ENCODE data around the gene ZNF408. TPM values are rescaled to one million over a fixed set of nuclear protein-coding genes. Genes with fewer than 3 reads are reported as not detected.

The ZNF408 gene
- total RNA-seq, 1 donor from 2014 or later, result 14.9 TPM

DNA sequence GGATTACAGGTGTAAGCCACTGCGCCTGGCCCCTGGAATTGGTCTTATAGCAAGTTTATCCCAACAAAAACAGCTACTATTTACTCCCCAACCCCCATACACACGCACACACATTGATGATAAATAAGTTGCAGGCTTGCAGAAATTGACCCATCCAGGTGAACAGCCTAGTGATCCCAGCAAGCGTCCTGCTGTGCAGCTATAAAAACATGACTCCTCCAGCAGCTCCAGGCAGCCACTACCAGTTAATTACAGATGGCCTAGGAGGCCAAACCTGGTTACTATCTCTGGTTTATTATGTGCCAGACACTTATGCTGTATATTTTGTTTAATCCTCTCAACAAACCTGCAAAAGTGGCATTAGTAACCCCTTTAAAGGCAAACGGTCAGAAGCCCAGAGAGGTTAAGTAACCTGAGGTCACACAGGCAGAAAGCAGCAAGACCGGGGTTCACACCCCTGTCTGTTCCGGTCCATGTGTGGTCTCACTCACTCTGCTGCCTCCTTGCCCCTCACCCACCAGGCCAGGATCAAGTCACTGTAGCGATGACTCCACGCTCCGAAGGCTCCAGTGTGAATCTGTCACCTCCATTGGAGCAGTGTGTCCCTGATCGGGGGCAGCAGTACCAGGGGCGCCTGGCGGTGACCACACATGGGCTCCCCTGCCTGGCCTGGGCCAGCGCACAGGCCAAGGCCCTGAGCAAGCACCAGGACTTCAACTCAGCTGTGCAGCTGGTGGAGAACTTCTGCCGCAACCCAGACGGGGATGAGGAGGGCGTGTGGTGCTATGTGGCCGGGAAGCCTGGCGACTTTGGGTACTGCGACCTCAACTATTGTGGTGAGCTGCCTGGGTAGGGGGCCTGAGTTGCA lies 24.7 kb downstream of the ZNF408 start:
- Mint-ChIP-seq H3K4me1 (ENCODE audit: unreplicated experiment) (no peaks in the 10 kb centered on the region), H3K9me3 (no peaks in the 10 kb centered on the region), H3K27me3 (no peaks in the 10 kb centered on the region), H3K36me3 (no peaks in the 10 kb centered on the region), H3K4me3 (no peak overlapping the region), H3K27ac (no peak overlapping the region)
- no peak for TF ChIP-seq CTCF (conservative IDR thresholded peaks at IDR 0.05)
- DNase-seq (ENCODE audit: extremely low spot score, unreplicated experiment), result no peak

GRCh38 chr11:46726206-46726862 lies 25.5 kb downstream of the ZNF408 start:
- no peak overlapping the region for H3K4me3 Mint-ChIP-seq
- no peak overlapping the region for H3K27ac Mint-ChIP-seq
- H3K9me3 Mint-ChIP-seq, result no peaks in the 10 kb centered on the region
- DNase-seq (ENCODE audit: extremely low spot score, unreplicated experiment), result no peak
- no peaks in the 10 kb centered on the region for H3K27me3 Mint-ChIP-seq
- no peaks in the 10 kb centered on the region for H3K36me3 Mint-ChIP-seq
- no peaks in the 10 kb centered on the region for H3K4me1 Mint-ChIP-seq (ENCODE audit: unreplicated experiment)
- no peak for TF ChIP-seq CTCF (conservative IDR thresholded peaks at IDR 0.05)

DNA sequence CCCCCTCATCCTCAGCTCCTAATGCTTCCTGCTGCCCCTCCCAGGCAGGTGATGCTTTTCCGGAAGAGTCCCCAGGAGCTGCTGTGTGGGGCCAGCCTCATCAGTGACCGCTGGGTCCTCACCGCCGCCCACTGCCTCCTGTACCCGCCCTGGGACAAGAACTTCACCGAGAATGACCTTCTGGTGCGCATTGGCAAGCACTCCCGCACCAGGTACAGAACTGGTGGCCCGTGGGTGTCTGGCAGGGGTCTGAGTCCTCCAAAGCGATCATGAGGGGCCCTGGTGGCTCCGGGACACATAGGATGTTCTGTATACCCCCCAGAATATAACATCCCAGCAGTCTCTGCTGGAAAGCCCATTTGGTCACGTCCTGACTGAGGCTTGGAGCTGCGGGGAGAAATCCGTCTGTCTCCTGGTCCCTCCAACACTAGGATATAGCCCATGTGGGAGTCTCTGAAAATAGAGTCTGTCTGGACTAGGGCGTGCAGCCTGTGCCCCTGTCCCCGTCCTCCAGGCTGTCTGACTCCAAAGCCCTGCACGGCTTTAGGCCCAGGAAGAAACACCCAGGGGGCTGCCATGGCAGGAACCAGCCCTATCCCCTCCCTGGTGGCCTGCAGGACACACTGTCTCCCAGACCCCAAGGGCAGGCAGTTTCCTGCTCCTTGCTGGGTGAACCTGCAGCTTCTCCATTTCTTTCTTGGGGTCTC lies 27.3 kb downstream of the ZNF408 start:
- Mint-ChIP-seq H3K4me1 (ENCODE audit: unreplicated experiment) (no peaks in the 10 kb centered on the region), H3K27me3 (no peaks in the 10 kb centered on the region), H3K36me3 (no peaks in the 10 kb centered on the region), H3K9me3 (no peaks in the 10 kb centered on the region), H3K27ac (no peak overlapping the region), H3K4me3 (no peak overlapping the region)
- TF ChIP-seq CTCF (conservative IDR thresholded peaks at IDR 0.05), result no peak
- DNase-seq (ENCODE audit: extremely low spot score, unreplicated experiment), result no peak

DNA sequence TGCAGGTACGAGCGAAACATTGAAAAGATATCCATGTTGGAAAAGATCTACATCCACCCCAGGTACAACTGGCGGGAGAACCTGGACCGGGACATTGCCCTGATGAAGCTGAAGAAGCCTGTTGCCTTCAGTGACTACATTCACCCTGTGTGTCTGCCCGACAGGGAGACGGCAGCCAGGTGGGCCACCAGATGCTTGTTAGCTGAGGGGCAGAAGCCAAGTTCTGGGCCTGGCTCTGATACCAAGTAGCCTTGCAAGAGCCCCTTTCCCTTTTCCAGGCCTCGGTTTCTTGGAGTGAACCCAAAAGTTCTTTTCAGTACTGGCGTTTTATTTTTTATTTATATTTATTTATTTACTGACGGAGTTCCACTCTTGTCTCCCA lies 27.8 kb downstream of the ZNF408 start:
- Mint-ChIP-seq H3K27ac (no peak overlapping the region), H3K4me3 (no peak overlapping the region), H3K36me3 (no peaks in the 10 kb centered on the region), H3K27me3 (no peaks in the 10 kb centered on the region), H3K4me1 (ENCODE audit: unreplicated experiment) (no peaks in the 10 kb centered on the region), H3K9me3 (no peaks in the 10 kb centered on the region)
- no peak for DNase-seq (ENCODE audit: extremely low spot score, unreplicated experiment)
- no peak for TF ChIP-seq CTCF (conservative IDR thresholded peaks at IDR 0.05)

DNA sequence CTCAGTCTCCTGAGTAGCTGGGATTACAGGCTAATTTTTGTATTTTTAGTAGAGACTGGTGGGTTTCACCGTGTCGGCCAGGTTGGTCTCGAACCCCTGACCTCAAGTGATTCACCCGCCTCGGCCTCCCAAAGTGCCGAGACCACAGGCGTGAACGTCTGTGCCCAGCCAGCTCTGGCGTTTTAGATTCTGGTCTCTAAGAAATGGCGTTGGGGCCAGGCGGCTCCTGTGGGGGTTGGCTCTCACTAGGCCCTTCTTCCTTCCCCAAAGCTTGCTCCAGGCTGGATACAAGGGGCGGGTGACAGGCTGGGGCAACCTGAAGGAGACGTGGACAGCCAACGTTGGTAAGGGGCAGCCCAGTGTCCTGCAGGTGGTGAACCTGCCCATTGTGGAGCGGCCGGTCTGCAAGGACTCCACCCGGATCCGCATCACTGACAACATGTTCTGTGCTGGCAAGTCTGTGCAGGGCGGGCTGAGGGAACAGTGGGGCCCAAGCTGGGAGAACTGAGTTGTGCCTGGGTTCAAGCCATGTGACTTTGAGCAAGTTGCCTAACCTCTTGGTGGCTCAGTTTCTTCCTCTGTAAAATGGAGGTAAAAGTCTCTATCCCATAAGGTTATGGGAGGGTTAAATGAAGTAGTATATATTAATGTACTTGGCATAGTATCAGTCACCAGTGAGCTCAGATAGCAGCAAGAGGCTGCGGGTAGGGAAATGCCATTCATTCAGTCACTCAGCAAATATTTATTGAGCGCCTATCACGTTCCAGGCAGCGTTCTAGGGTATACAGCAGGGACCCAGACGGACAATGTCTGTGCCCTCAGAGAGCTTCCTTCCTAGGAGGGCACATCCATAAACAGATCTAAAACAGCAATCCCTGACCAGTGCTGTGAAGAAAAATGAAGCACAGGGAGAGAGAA lies 28.5 kb downstream of the ZNF408 start:
- no peaks in the 10 kb centered on the region for H3K4me1 Mint-ChIP-seq (ENCODE audit: unreplicated experiment)
- H3K9me3 Mint-ChIP-seq, result no peaks in the 10 kb centered on the region
- no peak overlapping the region for H3K27ac Mint-ChIP-seq
- no peak overlapping the region for H3K4me3 Mint-ChIP-seq
- TF ChIP-seq CTCF (conservative IDR thresholded peaks at IDR 0.05), result no peak
- H3K36me3 Mint-ChIP-seq, result no peaks in the 10 kb centered on the region
- DNase-seq (ENCODE audit: extremely low spot score, unreplicated experiment), result no peak
- no peaks in the 10 kb centered on the region for H3K27me3 Mint-ChIP-seq

Measured in type B pancreatic cell (in vitro differentiated cells).